HEK293 (cell line): ENCODE data around the gene ZGLP1.

Experiments
- CTCF ChIA-PET: fragments of 350-600 bp; formaldehyde crosslinking; extraction: SDS; loops from one replicate; lab custom pipeline; 2021; ENCODE audit warnings: antibody characterized with exemption; lab: Yijun Ruan, JAX
- POLR2A ChIA-PET: fragments of 300-600 bp; formaldehyde crosslinking; extraction: SDS; loops from one replicate; lab custom pipeline; 2020; ENCODE audit warnings: antibody characterized with exemption, inconsistent platforms; lab: Yijun Ruan, JAX
- H3K27ac ChIP-seq: fragments of 200-500 bp; sonication (Bioruptor generic); 2 replicates; pipeline ENCODE4 v1.5.1; 2014; ENCODE audit warnings: low read depth, low read length, control low read depth, inconsistent platforms; ENCODE audit errors: extremely low read depth
- H3K36me3 ChIP-seq, 2 experiments: fragments of 200-500 bp in 1 of 2; sonication (Bioruptor generic) in 1 of 2; 1 replicate in 1 of 2; 2 replicates in 1 of 2; pipeline ENCODE4 v1.5.1; 2014 to 2017; ENCODE audit warnings: inconsistent platforms in 2 of 2, low read length in 2 of 2; ENCODE audit not compliant: control insufficient read depth in 2 of 2, insufficient read depth in 1 of 2
- H3K4me1 ChIP-seq: fragments of 200-500 bp; sonication (Bioruptor generic); 2 replicates; pipeline ENCODE4 v1.5.1; 2014; ENCODE audit warnings: mild to moderate bottlenecking, low read length, inconsistent platforms; ENCODE audit not compliant: control insufficient read depth, insufficient read depth
- H3K4me3 ChIP-seq: 2 replicates; pipeline ENCODE4 v1.5.1; 2011; ENCODE audit warnings: low read depth, mild to moderate bottlenecking, control low read depth, low read length, moderate library complexity
- H3K9me3 ChIP-seq: fragments of 200-500 bp; sonication (Bioruptor generic); 2 replicates; pipeline ENCODE4 v1.5.1; 2014; ENCODE audit warnings: low read depth, low read length, inconsistent platforms; ENCODE audit not compliant: control insufficient read depth, insufficient read depth
- AEBP2 ChIP-seq: fragments of 450-650 bp; formaldehyde crosslinking; IDR thresholded peaks from 2 replicates; pipeline ENCODE4 v1.5.1; 2016; ENCODE audit warnings: missing biosample characterization, missing genetic modification characterization, borderline replicate concordance
- FEZF1 ChIP-seq: fragments of 450-650 bp; formaldehyde crosslinking; IDR thresholded peaks from 2 replicates; pipeline ENCODE4 v1.5.1; 2016; ENCODE audit warnings: missing biosample characterization, missing genetic modification characterization
- GLIS1 ChIP-seq: fragments of 450-650 bp; formaldehyde crosslinking; IDR thresholded peaks from 2 replicates; pipeline ENCODE4 v1.5.1; 2016; ENCODE audit warnings: missing biosample characterization, missing genetic modification characterization
- GLIS2 ChIP-seq: fragments of 450-650 bp; formaldehyde crosslinking; IDR thresholded peaks from 2 replicates; pipeline ENCODE4 v1.5.1; 2016; ENCODE audit warnings: missing biosample characterization, missing genetic modification characterization
- KLF10 ChIP-seq: fragments of 450-650 bp; IDR thresholded peaks from 2 replicates; pipeline ENCODE4 v1.5.1; 2018; ENCODE audit warnings: missing biosample characterization, mild to moderate bottlenecking, missing genetic modification characterization
- PATZ1 ChIP-seq: fragments of 450-650 bp; formaldehyde crosslinking; IDR thresholded peaks from 2 replicates; pipeline ENCODE4 v1.5.1; 2016; ENCODE audit warnings: missing biosample characterization, missing genetic modification characterization
- REPIN1 ChIP-seq: fragments of 450-650 bp; formaldehyde crosslinking; IDR thresholded peaks from 2 replicates; pipeline ENCODE4 v1.5.1; 2017; ENCODE audit warnings: missing biosample characterization, missing genetic modification characterization, low read depth
- SCRT2 ChIP-seq: fragments of 450-650 bp; formaldehyde crosslinking; IDR thresholded peaks from 2 replicates; pipeline ENCODE4 v1.5.1; 2016; ENCODE audit warnings: missing biosample characterization, missing genetic modification characterization
- SETDB1 ChIP-seq: IDR thresholded peaks from one replicate; pipeline ENCODE4 v1.6.1; 2017; ENCODE audit warnings: mild to moderate bottlenecking, low read length, moderate library complexity, mixed read lengths; ENCODE audit not compliant: insufficient read length
- TRIM28 ChIP-seq: IDR thresholded peaks from 2 replicates; pipeline ENCODE4 v1.6.1; 2011; ENCODE audit warnings: low read length, control low read depth, borderline replicate concordance
- ZBTB10 ChIP-seq: fragments of 450-650 bp; formaldehyde crosslinking; IDR thresholded peaks from 2 replicates; pipeline ENCODE4 v1.5.1; 2016; ENCODE audit warnings: missing biosample characterization, missing genetic modification characterization
- ZBTB7A ChIP-seq: fragments of 450-650 bp; formaldehyde crosslinking; IDR thresholded peaks from 2 replicates; pipeline ENCODE4 v1.5.1; 2016; ENCODE audit warnings: low read depth, missing biosample characterization, missing genetic modification characterization
- ZFHX2 ChIP-seq: fragments of 450-650 bp; formaldehyde crosslinking; conservative IDR thresholded peaks from 2 replicates; pipeline ENCODE4 v1.5.1; 2016; ENCODE audit warnings: missing biosample characterization, missing genetic modification characterization
- ZNF175 ChIP-seq: fragments of 450-650 bp; formaldehyde crosslinking; IDR thresholded peaks from 2 replicates; pipeline ENCODE4 v1.5.1; 2016; ENCODE audit warnings: missing biosample characterization, missing genetic modification characterization
- ZNF184 ChIP-seq: fragments of 450-650 bp; IDR thresholded peaks from 2 replicates; pipeline ENCODE4 v1.5.1; 2018; ENCODE audit warnings: missing biosample characterization, mild to moderate bottlenecking, missing genetic modification characterization
- ZNF2 ChIP-seq: fragments of 450-650 bp; formaldehyde crosslinking; IDR thresholded peaks from 2 replicates; pipeline ENCODE4 v1.5.1; 2016; ENCODE audit warnings: missing biosample characterization, missing genetic modification characterization
- ZNF24 ChIP-seq: fragments of 450-650 bp; formaldehyde crosslinking; IDR thresholded peaks from 2 replicates; pipeline ENCODE4 v1.5.1; 2016; ENCODE audit warnings: missing biosample characterization, missing genetic modification characterization
- ZNF302 ChIP-seq: fragments of 450-650 bp; formaldehyde crosslinking; IDR thresholded peaks from 2 replicates; pipeline ENCODE4 v1.5.1; 2016; ENCODE audit warnings: missing biosample characterization, missing genetic modification characterization, low read depth
- ZNF324 ChIP-seq: fragments of 450-650 bp; formaldehyde crosslinking; IDR thresholded peaks from 2 replicates; pipeline ENCODE4 v1.5.1; 2016; ENCODE audit warnings: missing biosample characterization, missing genetic modification characterization
- ZNF335 ChIP-seq: fragments of 450-650 bp; formaldehyde crosslinking; conservative IDR thresholded peaks from 2 replicates; pipeline ENCODE4 v1.5.1; 2016; ENCODE audit warnings: missing biosample characterization, missing genetic modification characterization
- ZNF391 ChIP-seq: fragments of 450-650 bp; formaldehyde crosslinking; IDR thresholded peaks from 2 replicates; pipeline ENCODE4 v1.5.1; 2016; ENCODE audit warnings: low read depth, missing biosample characterization, missing genetic modification characterization, borderline replicate concordance
- ZNF473 ChIP-seq: fragments of 450-650 bp; formaldehyde crosslinking; IDR thresholded peaks from 2 replicates; pipeline ENCODE4 v1.5.1; 2017; ENCODE audit warnings: missing biosample characterization, missing genetic modification characterization
- ZNF48 ChIP-seq: fragments of 450-650 bp; formaldehyde crosslinking; IDR thresholded peaks from 2 replicates; pipeline ENCODE4 v1.5.1; 2016; ENCODE audit warnings: missing biosample characterization, missing genetic modification characterization
- ZNF549 ChIP-seq: fragments of 450-650 bp; IDR thresholded peaks from 2 replicates; pipeline ENCODE4 v1.5.1; 2018; ENCODE audit warnings: missing biosample characterization, missing genetic modification characterization, mild to moderate bottlenecking, inconsistent platforms, moderate library complexity
- ZNF558 ChIP-seq: fragments of 450-650 bp; formaldehyde crosslinking; IDR thresholded peaks from 2 replicates; pipeline ENCODE4 v1.5.1; 2016; ENCODE audit warnings: missing biosample characterization, missing genetic modification characterization
- ZNF704 ChIP-seq: fragments of 450-650 bp; formaldehyde crosslinking; IDR thresholded peaks from 2 replicates; pipeline ENCODE4 v1.5.1; 2016; ENCODE audit warnings: missing biosample characterization, missing genetic modification characterization
- ZNF791 ChIP-seq: fragments of 450-650 bp; formaldehyde crosslinking; IDR thresholded peaks from 2 replicates; pipeline ENCODE4 v1.5.1; 2016; ENCODE audit warnings: missing biosample characterization, missing genetic modification characterization
- ZNF830 ChIP-seq: fragments of 450-650 bp; IDR thresholded peaks from 2 replicates; pipeline ENCODE4 v1.5.0; 2018; ENCODE audit warnings: missing biosample characterization, missing genetic modification characterization, low read depth, mild to moderate bottlenecking, moderate library complexity
- ZNF843 ChIP-seq: fragments of 450-650 bp; formaldehyde crosslinking; IDR thresholded peaks from 2 replicates; pipeline ENCODE4 v1.5.1; 2016; ENCODE audit warnings: missing biosample characterization, missing genetic modification characterization
- ZSCAN4 ChIP-seq: fragments of 450-650 bp; formaldehyde crosslinking; IDR thresholded peaks from 2 replicates; pipeline ENCODE4 v1.5.1; 2017; ENCODE audit warnings: missing biosample characterization, missing genetic modification characterization

ZGLP1 gene

GRCh38 chr19:10332965-10333757 is 23.5 kb upstream of the ZGLP1 start, which contains the start of gene RAVER1:
Gene RAVER1 (minus strand): TSS chr19:10333529. CDS start chr19:10333507, 22 bp downstream.
- Histone ChIP-seq H3K4me1 (no peaks in the 10 kb centered on the region), H3K9me3 (no peaks in the 10 kb centered on the region)
- POLR2A ChIA-PET, result interaction anchor here (0.6 to 2.9 kb wide), 32 partner anchors 9 to 1181 kb away, joined by 3 to 32 read pairs (median 4); partner anchors contain the start of genes DNMT1, FDX2, ICAM5 and TYK2
- TF ChIP-seq ZNF48 (tag by site-specific recombination) (no peak), REPIN1 (tag by site-specific recombination) (peak; percentile 93), PATZ1 (tag by site-specific recombination) (peak; percentile 98), ZNF843 (tag by site-specific recombination) (peak; percentile 77; the same call in 1 of the 2 replicates), ZNF2 (tag by site-specific recombination) (peak; percentile 94; the same call in 1 of the 2 replicates), SCRT2 (tag by site-specific recombination) (peak; percentile 97), ZNF391 (tag by site-specific recombination) (peak; percentile 98), ZBTB10 (peak; percentile 96), ZNF830 (tag by site-specific recombination) (no peak), KLF10 (tag by site-specific recombination) (peak; percentile 100), AEBP2 (tag by site-specific recombination) (no peak; the same call in 1 of the 2 replicates), ZFHX2 (tag by site-specific recombination) (peak; percentile 97), ZNF473 (tag by site-specific recombination) (no peak), ZNF175 (tag by site-specific recombination) (no peak), TRIM28 (no peak), ZNF335 (tag by site-specific recombination) (peak; percentile 97), ZNF324 (tag by site-specific recombination) (peak; percentile 95), ZNF791 (tag by site-specific recombination) (no peak), ZSCAN4 (peak; percentile 41; the same call in 1 of the 2 replicates), ZNF24 (tag by site-specific recombination) (peak; percentile 87), ZNF558 (tag by site-specific recombination) (no peak), GLIS1 (tag by site-specific recombination) (peak; percentile 89), ZNF704 (tag by site-specific recombination) (0 out of 2 replicates have a peak, but pooled peaks have one; percentile 61), GLIS2 (tag by site-specific recombination) (peak; percentile 96), ZBTB7A (tag by site-specific recombination) (peak; percentile 90; the same call in 1 of the 2 replicates), FEZF1 (tag by site-specific recombination) (peak; percentile 83), ZNF549 (tag by site-specific recombination) (no peak), ZNF184 (tag by site-specific recombination) (peak; percentile 58; the same call in 1 of the 2 replicates), SETDB1 (no peak), ZNF302 (tag by site-specific recombination) (no peak)

More at GRCh38 chr19:10332965-10333757, 23.5 kb upstream of the ZGLP1 start, which contains the start of gene RAVER1:
- Histone ChIP-seq H3K4me3 (peak within 1 kb of the TSS; percentile 92), H3K27ac (peak within 1 kb of the TSS; percentile 78), H3K36me3 (peaks cover 8 to 38% of the 10 kb centered on the region in 2 experiments; a peak in 2 of 3 replicates)
- CTCF ChIA-PET, result interaction anchor here (0.6 to 2.8 kb wide), 8 partner anchors 12 to 85 kb away, joined by 3 to 19 read pairs (median 6); no protein-coding TSS in a partner anchor
